ENCODE measurements around the gene BRSK2. TPM values are rescaled to one million over a fixed set of nuclear protein-coding genes. Genes with fewer than 3 reads are reported as not detected.
A peak's percentile ranks its signal among the peaks of the same experiment; 100 is the strongest.

BRSK2 gene
- total RNA-seq, 1 donor from 2014 or later = 0.11 TPM

- ChIA-PET CTCF (no interaction called here), POLR2A (no interaction called here)
- Mint-ChIP-seq H3K27me3 (no peaks in the 10 kb centered on the region), H3K9me3 (no peaks in the 10 kb centered on the region), H3K27ac (no peak overlapping the region), H3K36me3 (ENCODE audit: low read depth) (no peaks in the 10 kb centered on the region), H3K4me3 (no peak overlapping the region), H3K4me1 (peaks cover 2% of the 10 kb centered on the region)
- no peak for TF ChIP-seq CTCF (IDR thresholded peaks at IDR 0.05)
- ATAC-seq (ENCODE audit: low read depth) (no peak), DNase-seq (no peak)
- intact Hi-C loops (cut with micrococcal nuclease) = no loop called here
These were observed 61.4 kb downstream of the BRSK2 start for GRCh38 chr11:1450949-1451710.

GRCh38 chr11:1451781-1452470, 62.2 kb downstream of the BRSK2 start:
- ATAC-seq (ENCODE audit: low read depth) (no peak), DNase-seq (no peak)
- ChIA-PET POLR2A (no interaction called here), CTCF (no interaction called here)
- Mint-ChIP-seq H3K27ac (no peak overlapping the region), H3K4me1 (peaks cover 2% of the 10 kb centered on the region), H3K4me3 (no peak overlapping the region), H3K9me3 (no peaks in the 10 kb centered on the region), H3K27me3 (no peaks in the 10 kb centered on the region), H3K36me3 (ENCODE audit: low read depth) (no peaks in the 10 kb centered on the region)
- intact Hi-C loops (cut with micrococcal nuclease) = loop anchor here (2.0 kb wide), 1 partner anchor 63 kb away; no protein-coding TSS in a partner anchor
- TF ChIP-seq CTCF (IDR thresholded peaks at IDR 0.05) = no peak

- Mint-ChIP-seq H3K4me1 (peaks cover 2% of the 10 kb centered on the region), H3K9me3 (no peaks in the 10 kb centered on the region), H3K27ac (no peak overlapping the region), H3K27me3 (no peaks in the 10 kb centered on the region), H3K36me3 (ENCODE audit: low read depth) (no peaks in the 10 kb centered on the region), H3K4me3 (no peak overlapping the region)
- POLR2A ChIA-PET = no interaction called here
- ATAC-seq (ENCODE audit: low read depth) (no peak), DNase-seq (no peak)
- no peak for TF ChIP-seq CTCF (IDR thresholded peaks at IDR 0.05)
- CTCF ChIA-PET = interaction anchor here (1.2 kb wide), 1 partner anchor 122 kb away, joined by 3 read pairs; no protein-coding TSS in a partner anchor
- intact Hi-C loops (cut with micrococcal nuclease) = loop anchor here (1.0 to 2.0 kb wide), 2 partner anchors 62 to 122 kb away; no protein-coding TSS in a partner anchor
These were observed 63.0 kb downstream of the BRSK2 start for GRCh38 chr11:1452744-1453143.

GRCh38 chr11:1453611-1454034, 63.9 kb downstream of the BRSK2 start:
- H3K36me3 Mint-ChIP-seq (ENCODE audit: low read depth) = no peaks in the 10 kb centered on the region
- no peak overlapping the region for H3K27ac Mint-ChIP-seq
- intact Hi-C loops (cut with micrococcal nuclease) = loop anchor here (1.0 to 2.0 kb wide), 2 partner anchors 61 to 121 kb away; no protein-coding TSS in a partner anchor
- no peaks in the 10 kb centered on the region for H3K27me3 Mint-ChIP-seq
- no peak for TF ChIP-seq CTCF (IDR thresholded peaks at IDR 0.05)
- ChIA-PET CTCF (interaction anchor here (1.2 kb wide), 1 partner anchor 121 kb away, joined by 3 read pairs; no protein-coding TSS in a partner anchor), POLR2A (no interaction called here)
- H3K4me3 Mint-ChIP-seq = no peak overlapping the region
- no peaks in the 10 kb centered on the region for H3K9me3 Mint-ChIP-seq
- peaks cover 2% of the 10 kb centered on the region for H3K4me1 Mint-ChIP-seq
- DNase-seq = no peak
- ATAC-seq (ENCODE audit: low read depth) = peak; percentile 86

GRCh38 chr11:1454576-1454975, 64.8 kb downstream of the BRSK2 start:
- Mint-ChIP-seq H3K4me3 (no peak overlapping the region), H3K9me3 (no peaks in the 10 kb centered on the region), H3K36me3 (ENCODE audit: low read depth) (no peaks in the 10 kb centered on the region), H3K27me3 (no peaks in the 10 kb centered on the region), H3K4me1 (peaks cover 2% of the 10 kb centered on the region), H3K27ac (no peak overlapping the region)
- POLR2A ChIA-PET = no interaction called here
- intact Hi-C loops (cut with micrococcal nuclease) = no loop called here
- ATAC-seq (ENCODE audit: low read depth) = no peak
- CTCF ChIA-PET = no interaction called here
- TF ChIP-seq CTCF (IDR thresholded peaks at IDR 0.05) = no peak
- DNase-seq = no peak

Measured in activated B cell treated with CpG ODN at 0.5 μM for 24 hours (primary cell).